Measurements from ENCODE around the gene CCBE1.

The CCBE1 gene

GRCh38 chr18:59388817-59389216 lies 308.4 kb downstream of the CCBE1 start:
- no peak for DNase-seq (ENCODE audit: low read depth)

DNA sequence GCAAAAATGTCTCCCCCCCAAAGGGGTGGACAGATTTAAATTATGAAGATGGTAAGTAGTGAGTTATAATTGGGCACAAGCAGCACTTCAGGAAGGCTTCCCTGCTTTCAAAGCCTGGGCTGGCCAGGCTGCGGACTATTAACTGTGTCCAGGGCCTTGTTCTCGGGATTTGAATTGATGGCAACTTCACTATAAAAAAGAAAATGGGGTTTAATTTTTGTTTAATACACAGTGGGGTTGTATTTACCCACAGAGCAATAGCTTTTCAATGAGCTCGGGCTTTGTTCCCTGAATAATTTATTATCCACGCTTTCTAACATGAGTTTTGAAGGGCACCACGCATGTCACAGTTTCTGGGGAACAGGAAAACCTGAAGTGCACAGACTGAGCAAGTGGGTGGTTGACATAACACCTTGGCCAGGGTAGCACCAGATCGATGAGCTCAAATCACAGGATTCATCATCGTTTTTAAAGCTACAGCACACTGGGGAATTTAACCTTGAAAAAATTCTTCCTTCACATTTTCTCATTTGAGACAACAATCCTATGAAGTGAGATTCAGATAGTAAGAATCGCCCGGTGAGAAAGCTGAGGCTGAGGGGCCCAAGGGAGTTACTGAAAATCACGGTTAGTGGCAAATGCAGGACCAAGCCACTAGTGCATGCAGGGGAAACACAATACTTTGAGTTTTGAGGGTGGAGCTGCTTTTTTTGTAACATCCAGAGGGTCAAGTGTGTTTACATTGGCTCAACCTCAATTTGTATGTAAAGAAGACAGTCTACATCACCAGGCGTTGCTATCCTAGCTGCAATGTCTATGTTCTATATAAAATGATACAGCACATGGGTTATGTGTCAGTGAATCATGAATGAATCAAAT lies 309.3 kb downstream of the CCBE1 start:
- DNase-seq (ENCODE audit: low read depth), result no peak

GRCh38 chr18:59386909-59387686 lies 310.1 kb downstream of the CCBE1 start:
- DNase-seq (ENCODE audit: low read depth), result no peak

DNA sequence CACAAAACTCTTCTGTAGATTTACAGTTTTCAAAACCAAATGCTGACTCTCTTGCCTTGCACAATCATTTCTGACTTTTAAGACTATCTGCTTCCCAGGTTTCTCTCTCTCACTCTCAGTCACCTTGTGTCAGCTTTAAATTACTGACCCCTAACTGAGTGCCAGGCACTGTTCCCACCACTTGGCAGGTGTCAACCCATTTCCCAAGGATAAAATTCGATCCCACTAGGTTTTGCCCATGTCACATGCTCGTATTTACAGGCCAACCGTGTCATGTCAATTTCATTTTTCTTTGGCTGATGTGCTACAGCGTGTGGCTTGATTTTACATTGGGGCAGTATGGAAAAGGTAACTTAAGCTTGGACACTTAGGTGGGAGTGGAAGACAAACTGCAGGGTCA lies 312.0 kb downstream of the CCBE1 start:
- DNase-seq (ENCODE audit: low read depth), result no peak

- DNase-seq (ENCODE audit: low read depth), result no peak
Measured at GRCh38 chr18:59383851-59384250, 313.4 kb downstream of the CCBE1 start.

- DNase-seq (ENCODE audit: low read depth), result no peak
Measured at GRCh38 chr18:59382383-59382782, 314.8 kb downstream of the CCBE1 start.

DNA sequence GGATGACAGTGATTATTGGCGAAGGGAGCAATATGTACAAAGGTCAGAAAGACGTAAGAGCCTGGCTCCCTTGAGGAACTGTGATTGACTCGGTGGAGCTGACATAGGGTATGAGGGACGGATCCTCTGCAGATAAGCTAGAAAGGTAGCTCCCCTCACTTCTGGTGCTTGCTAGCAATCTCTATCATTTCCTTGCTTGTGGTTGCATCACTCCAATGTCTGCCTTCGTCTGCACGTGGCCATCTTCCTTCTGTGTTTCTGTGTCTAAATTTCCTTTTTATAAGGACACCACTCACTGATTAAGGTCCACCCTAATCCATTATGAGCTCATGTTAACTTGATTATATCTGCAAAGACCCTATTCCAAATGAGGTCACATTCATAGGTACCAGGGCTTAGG lies 315.3 kb downstream of the CCBE1 start:
- no peak for DNase-seq (ENCODE audit: low read depth)

All from activated gamma-delta T cell treated with anti-CD3 and anti-CD28 coated beads, Interleukin-2, amount 50 U/mL, for 16 hours (primary cell).